ENCODE measurements around the gene TRIM59.
"Not testable (repeated sequence)": the region's sequence is repeated elsewhere in the genome, so short reads cannot be mapped to it uniquely, and the experiment has no call there.

Gene TRIM59

DNA sequence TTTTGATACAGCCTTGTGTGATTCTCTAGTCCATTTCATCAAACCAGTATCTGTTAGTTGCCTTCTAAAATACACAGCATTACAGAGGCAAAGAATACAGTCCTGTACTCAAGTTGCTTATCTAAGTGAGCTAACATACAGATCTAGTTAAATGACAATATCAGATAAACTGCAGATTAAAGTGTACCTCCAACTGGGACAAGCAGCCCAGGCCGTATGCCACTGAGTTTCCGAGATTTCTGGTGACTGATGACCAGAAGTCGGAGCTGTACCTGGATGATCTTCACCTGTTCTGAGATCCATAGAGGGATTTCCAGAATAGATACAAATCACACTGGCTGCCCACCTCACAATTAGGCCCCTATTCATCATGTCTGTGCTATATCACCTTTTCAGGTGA, 6.3 kb upstream of the TRIM59 start:
- no peak for DNase-seq (ENCODE audit: low read depth in 2 of 2)

- no peak for DNase-seq (ENCODE audit: low read depth in 2 of 2)
Measured at GRCh38 chr3:160454995-160455394, 5.4 kb upstream of the TRIM59 start.

GRCh38 chr3:160452251-160452650, 2.7 kb upstream of the TRIM59 start:
- not testable (repeated sequence) for DNase-seq (ENCODE audit: low read depth in 2 of 2)

GRCh38 chr3:160451602-160452001, 2.0 kb upstream of the TRIM59 start:
- no peak for DNase-seq (ENCODE audit: low read depth in 2 of 2)

- DNase-seq (ENCODE audit: low read depth in 2 of 2): no peak
Measured at GRCh38 chr3:160450846-160451245, 1.3 kb upstream of the TRIM59 start.

GRCh38 chr3:160448845-160449635, 546 bp downstream of the TRIM59 start:
- DNase-seq (ENCODE audit: low read depth in 2 of 2): no peak

- DNase-seq (ENCODE audit: low read depth in 2 of 2): no peak
Measured at GRCh38 chr3:160447544-160447943, 2.0 kb downstream of the TRIM59 start.

GRCh38 chr3:160446522-160447056, 3.0 kb downstream of the TRIM59 start:
- no peak for DNase-seq (ENCODE audit: low read depth in 2 of 2)

DNA sequence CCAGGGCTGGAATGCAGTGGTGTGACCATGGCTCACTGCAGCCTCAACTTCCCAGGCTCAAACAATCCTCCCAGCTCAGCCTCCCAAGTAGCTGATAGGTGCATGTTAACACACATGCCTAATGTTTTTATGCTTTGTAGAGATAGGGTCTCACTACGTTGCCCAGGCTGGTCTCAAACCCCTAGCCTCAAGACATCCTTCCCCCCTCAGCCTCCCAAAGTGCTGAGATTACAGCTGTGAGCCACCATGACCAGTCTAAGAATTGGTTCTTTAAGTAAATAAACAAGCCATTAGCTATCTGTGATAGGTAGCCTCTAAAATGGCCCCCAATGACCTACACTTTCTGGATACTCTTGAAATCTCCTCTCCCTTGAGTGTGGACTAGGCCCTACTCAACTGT, 3.7 kb downstream of the TRIM59 start:
- DNase-seq (ENCODE audit: low read depth in 2 of 2): no peak

GRCh38 chr3:160444411-160444810, 5.2 kb downstream of the TRIM59 start:
- no peak for DNase-seq (ENCODE audit: low read depth in 2 of 2)

GRCh38 chr3:160440687-160441086, 8.9 kb downstream of the TRIM59 start:
- DNase-seq (ENCODE audit: low read depth in 2 of 2): no peak

- DNase-seq (ENCODE audit: low read depth in 2 of 2): no peak
Measured at GRCh38 chr3:160437083-160437455, 12.5 kb downstream of the TRIM59 start.

- DNase-seq (ENCODE audit: low read depth in 2 of 2): no peak
Measured at GRCh38 chr3:160435747-160436146, 13.8 kb downstream of the TRIM59 start.

- DNase-seq (ENCODE audit: low read depth in 2 of 2): no peak
Measured at GRCh38 chr3:160435095-160435494, 14.5 kb downstream of the TRIM59 start.

- no peak for DNase-seq (ENCODE audit: low read depth in 2 of 2)
Measured at GRCh38 chr3:160434071-160434470, 15.5 kb downstream of the TRIM59 start.

DNA sequence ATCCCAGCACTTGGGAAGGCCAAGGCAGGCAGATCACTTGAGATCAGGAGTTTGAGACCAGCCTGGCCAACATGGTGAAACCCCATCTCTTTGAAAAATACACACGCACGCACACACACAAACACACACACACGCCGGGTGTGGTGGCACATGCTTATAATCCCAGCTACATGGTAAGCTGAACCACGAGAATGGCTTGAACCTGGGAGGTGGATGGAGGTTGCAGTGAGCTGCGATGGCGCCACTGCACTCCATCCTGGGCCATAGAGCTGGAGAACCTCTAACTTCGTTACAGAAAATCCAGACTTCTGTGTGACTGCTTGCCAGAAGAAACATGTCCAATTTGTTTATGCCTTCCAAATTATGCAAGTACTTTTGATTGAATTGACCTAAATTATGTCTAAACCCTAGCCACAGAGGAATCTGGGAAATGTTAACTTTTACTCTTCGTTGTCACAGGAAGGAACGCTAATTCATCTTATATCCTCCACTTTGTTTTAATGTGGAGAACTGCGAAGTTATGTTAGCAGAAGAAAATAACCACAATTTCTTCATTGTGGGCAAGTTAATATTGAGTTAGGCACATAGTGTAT, 21.7 kb downstream of the TRIM59 start:
- DNase-seq (ENCODE audit: low read depth in 2 of 2): no peak

DNA sequence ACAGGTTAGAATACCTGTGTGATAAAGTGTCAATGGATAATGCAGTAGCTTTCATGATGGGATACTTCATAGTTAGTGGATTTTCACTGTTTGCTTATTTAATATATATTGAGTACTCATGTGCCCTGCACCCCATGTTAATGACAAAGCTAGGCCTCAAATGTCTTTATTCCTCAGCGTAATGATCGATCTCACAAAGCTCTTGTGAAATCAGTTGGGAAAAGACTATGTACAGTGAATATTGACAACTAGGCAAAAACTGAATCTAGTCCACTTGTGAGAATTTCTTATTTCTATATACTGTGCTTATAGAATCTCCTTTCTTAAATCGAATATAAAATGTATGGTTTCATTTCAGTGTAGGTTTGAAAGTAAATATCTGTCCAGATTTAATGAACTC, 32.3 kb downstream of the TRIM59 start:
- no peak for DNase-seq (ENCODE audit: low read depth in 2 of 2)

DNA sequence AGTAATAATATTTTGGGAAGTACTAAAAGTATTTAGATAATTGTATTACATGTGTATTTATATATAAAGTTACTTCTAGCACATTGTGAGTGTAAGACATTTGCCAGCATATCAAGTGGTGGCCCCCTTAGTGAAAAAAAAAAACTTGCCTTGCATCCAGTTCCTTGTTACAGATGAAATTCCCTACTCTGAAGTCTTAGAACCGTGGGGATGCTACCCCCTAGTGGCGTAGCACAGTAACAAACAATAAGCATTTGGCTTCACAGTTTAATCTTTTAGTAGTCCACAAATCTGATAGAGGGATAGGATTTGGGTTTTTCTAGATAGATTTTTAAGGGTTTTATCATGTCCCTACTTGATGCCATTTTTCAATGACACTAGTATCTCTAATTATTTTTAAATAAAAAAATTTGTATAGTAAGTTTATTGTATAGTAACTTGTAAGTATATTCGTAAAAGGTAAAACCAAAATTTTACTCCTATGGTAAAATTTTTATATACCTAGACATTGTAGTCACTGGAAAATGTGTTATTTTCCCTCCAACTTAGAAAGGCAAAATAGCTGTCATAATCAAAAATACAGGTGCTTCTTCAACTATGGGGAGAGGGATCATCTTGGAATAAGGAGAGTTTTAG, 35.9 kb downstream of the TRIM59 start:
- peak; percentile 43 to 55 for DNase-seq (ENCODE audit: low read depth in 2 of 2)

DNA sequence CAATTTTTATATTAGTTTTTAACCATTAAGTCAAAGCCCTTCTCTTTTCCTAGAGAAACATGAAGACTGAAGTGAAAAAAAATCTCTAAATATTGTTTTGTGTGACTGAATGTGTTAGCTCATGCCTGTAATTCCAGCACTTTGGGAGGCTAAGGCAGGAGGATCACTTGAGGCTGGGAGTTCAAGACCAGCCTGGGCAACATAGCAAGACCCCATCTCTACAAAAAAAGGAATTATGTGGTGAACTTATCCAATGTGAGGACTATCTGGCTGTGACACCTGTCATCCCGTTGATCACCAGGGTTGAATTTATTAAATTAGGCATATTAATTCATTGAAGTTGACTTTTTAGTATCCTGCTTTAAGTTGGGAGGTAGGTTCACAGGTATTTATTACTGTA, 37.1 kb downstream of the TRIM59 start:
- no peak for DNase-seq (ENCODE audit: low read depth in 2 of 2)

DNA sequence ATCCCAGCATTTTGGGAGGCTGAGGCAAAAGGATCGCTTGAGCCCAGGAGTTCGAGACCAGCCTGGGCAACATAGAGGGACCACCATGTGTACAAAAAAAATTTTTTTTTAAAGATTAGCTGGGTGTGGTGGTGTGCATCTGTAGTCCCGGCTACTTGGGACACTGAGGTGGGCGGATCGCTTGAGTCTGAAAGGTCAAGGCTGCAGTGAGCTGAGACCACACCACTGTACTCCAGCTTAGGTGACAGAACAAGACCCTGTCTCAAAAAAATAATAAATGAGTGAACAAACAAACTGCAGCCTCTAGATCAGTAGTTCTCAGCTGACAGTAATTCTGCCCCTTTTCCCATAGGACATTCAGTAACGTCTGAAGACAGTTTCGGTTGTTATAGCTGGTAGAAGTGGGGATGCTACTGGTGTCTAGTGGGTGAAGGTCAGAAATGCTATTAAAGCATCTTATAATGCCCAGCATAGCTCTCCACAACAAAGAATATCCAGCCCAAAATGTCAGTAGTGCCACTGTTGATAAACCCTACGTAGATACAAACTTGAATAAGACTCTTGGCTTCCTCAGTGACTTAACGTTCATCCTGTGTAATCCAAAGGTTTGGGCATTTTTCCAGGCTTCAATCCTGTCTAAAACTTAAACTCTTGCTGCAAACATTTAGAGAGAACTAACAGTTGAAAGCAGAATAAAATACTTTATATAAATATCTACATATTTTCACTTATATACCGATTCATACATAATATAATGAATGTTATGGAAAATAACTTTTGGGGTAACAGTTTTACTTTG, 39.6 kb downstream of the TRIM59 start:
- DNase-seq (ENCODE audit: low read depth in 2 of 2): no peak

DNA sequence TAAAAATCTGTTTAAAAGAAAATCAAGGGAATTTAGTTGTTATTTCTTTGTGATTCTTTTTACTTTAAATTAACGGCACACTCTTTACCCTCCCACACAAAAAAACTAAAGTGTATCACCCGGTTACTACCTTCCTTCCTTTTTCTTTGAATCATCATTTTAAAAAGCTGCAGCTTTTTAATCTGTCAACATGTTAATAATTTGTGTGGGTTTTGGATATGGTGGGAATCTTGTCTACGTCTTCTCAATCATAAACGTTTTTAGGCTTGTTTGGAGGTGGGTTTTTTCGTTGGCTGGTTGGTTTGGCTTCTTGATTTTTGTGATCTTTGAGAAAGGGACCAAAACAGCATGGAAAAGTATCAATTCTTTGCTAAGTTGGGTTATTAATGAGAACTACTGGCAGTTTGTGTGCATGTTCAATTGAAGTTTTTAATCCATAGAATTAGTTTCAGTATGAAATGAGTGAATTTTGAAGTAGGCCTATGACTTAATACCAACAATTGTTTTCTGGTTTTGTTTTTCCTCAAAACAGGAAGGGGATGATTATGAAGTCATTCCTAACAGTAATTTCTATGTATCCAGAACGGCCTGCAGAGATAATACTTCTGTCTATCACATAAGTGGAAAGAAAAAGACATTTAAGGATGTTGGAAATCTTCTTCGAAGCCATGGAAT, 45.7 kb downstream of the TRIM59 start:
- no peak for DNase-seq (ENCODE audit: low read depth in 2 of 2)

All from stimulated activated CD8-positive, alpha-beta memory T cell treated with anti-CD3 and anti-CD28 coated beads, Interleukin-7, amount 100 ng/mL, for 4 hours (primary cell).